ENCODE measurements around the gene LMLN.

DNA sequence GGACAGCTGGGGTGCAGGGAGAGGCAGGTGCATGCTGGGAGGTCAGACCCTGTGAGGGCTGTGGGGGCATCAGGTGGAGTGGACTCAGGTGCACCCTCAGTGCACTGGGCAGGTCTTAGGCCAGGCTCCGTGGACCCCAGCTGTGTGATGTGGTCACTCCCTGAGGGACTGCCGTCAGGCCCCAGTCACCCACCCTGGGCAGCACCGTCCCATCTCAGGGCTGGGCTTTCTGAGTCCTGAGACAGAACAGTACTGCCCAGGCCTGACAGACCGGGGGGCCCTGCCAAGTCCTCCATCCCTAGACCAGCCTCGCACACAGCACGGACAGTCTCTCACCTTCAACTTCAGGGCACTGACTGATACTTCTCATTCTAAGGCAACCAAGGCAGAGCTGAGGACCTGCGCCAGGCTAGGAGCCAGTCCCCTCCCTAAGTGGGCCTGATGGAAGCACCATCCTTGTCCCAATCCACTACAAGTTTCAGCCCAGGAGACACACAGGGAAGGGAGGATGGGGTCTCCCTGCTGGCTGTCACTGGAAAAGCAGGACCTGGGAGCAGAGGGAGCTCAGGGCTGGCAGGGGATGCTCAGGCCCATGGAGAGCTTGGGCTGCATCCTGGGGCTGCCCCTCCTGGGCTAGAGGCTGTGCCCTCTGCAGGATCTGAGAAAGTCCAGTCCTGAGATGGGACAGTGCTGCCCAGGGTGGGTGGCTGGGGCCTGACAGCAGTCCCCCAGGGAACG lies 86.3 kb downstream of the LMLN start:
- TF ChIP-seq, protein P1, sequence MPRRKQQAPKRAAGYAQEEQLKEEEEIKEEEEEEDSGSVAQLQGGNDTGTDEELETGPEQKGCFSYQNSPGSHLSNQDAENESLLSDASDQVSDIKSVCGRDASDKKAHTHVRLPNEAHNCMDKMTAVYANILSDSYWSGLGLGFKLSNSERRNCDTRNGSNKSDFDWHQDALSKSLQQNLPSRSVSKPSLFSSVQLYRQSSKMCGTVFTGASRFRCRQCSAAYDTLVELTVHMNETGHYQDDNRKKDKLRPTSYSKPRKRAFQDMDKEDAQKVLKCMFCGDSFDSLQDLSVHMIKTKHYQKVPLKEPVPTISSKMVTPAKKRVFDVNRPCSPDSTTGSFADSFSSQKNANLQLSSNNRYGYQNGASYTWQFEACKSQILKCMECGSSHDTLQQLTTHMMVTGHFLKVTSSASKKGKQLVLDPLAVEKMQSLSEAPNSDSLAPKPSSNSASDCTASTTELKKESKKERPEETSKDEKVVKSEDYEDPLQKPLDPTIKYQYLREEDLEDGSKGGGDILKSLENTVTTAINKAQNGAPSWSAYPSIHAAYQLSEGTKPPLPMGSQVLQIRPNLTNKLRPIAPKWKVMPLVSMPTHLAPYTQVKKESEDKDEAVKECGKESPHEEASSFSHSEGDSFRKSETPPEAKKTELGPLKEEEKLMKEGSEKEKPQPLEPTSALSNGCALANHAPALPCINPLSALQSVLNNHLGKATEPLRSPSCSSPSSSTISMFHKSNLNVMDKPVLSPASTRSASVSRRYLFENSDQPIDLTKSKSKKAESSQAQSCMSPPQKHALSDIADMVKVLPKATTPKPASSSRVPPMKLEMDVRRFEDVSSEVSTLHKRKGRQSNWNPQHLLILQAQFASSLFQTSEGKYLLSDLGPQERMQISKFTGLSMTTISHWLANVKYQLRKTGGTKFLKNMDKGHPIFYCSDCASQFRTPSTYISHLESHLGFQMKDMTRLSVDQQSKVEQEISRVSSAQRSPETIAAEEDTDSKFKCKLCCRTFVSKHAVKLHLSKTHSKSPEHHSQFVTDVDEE (CRISPR knock-in tag; IDR thresholded peaks at IDR 0.05) = no peak
- TF ChIP-seq, protein P2, sequence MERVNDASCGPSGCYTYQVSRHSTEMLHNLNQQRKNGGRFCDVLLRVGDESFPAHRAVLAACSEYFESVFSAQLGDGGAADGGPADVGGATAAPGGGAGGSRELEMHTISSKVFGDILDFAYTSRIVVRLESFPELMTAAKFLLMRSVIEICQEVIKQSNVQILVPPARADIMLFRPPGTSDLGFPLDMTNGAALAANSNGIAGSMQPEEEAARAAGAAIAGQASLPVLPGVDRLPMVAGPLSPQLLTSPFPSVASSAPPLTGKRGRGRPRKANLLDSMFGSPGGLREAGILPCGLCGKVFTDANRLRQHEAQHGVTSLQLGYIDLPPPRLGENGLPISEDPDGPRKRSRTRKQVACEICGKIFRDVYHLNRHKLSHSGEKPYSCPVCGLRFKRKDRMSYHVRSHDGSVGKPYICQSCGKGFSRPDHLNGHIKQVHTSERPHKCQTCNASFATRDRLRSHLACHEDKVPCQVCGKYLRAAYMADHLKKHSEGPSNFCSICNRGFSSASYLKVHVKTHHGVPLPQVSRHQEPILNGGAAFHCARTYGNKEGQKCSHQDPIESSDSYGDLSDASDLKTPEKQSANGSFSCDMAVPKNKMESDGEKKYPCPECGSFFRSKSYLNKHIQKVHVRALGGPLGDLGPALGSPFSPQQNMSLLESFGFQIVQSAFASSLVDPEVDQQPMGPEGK (CRISPR knock-in tag; IDR thresholded peaks at IDR 0.05; ENCODE audit: borderline replicate concordance) = no peak
